GM12864 (cell line): ENCODE results near the gene SH3RF2.
"Not testable (repeated sequence)": the region's sequence is repeated elsewhere in the genome, so short reads cannot be mapped to it uniquely, and the experiment has no call there.

Source experiments
- DNase-seq: peaks from one replicate; pipeline ENCODE4 v3.0.0-alpha.2; 2011; ENCODE audit warnings: low read depth
- H3K4me3 ChIP-seq: 2 replicates; pipeline ENCODE4 v1.5.1; 2011; ENCODE audit warnings: mild to moderate bottlenecking, low read depth, low read length, control low read depth
- CTCF ChIP-seq: IDR thresholded peaks from 2 replicates; pipeline ENCODE4 v1.5.1; 2011; ENCODE audit warnings: low read depth, mild to moderate bottlenecking, moderate library complexity, low read length, control low read depth, inconsistent platforms; ENCODE audit errors: missing control alignments

The SH3RF2 gene

GRCh38 chr5:145991044-145991575 lies 54.7 kb downstream of the SH3RF2 start:
- no peak for DNase-seq
- no peak for TF ChIP-seq CTCF
- no peak overlapping the region for H3K4me3 ChIP-seq

- H3K4me3 ChIP-seq, DNase-seq: not testable (repeated sequence)
Measured at GRCh38 chr5:145993538-145993937, 57.2 kb downstream of the SH3RF2 start.

GRCh38 chr5:145996135-145996534 lies 59.8 kb downstream of the SH3RF2 start:
- no peak for DNase-seq
- TF ChIP-seq CTCF, result no peak

GRCh38 chr5:145999208-145999607 lies 62.8 kb downstream of the SH3RF2 start:
- no peak overlapping the region for H3K4me3 ChIP-seq
- no peak for DNase-seq
- no peak for TF ChIP-seq CTCF

More at GRCh38 chr5:145996135-145996534, 59.8 kb downstream of the SH3RF2 start:
- H3K4me3 ChIP-seq, result no peak overlapping the region

- TF ChIP-seq CTCF, result no peak
- no peak overlapping the region for H3K4me3 ChIP-seq
- no peak for DNase-seq
Measured at GRCh38 chr5:146000072-146000471, 63.7 kb downstream of the SH3RF2 start.

GRCh38 chr5:146001544-146002190 lies 65.3 kb downstream of the SH3RF2 start:
- TF ChIP-seq CTCF, result no peak
- H3K4me3 ChIP-seq, result no peak overlapping the region
- no peak for DNase-seq

- H3K4me3 ChIP-seq, result no peak overlapping the region
Measured at GRCh38 chr5:146002491-146002890, 66.1 kb downstream of the SH3RF2 start.

More at GRCh38 chr5:146002491-146002890, 66.1 kb downstream of the SH3RF2 start:
- no peak for TF ChIP-seq CTCF
- DNase-seq, result no peak
